Measurements from ENCODE around the gene SORCS1. TPM values are rescaled to one million over a fixed set of nuclear protein-coding genes. Genes with fewer than 3 reads are reported as not detected.

Gene SORCS1
- total RNA-seq, 1 experiment from 2014 or later, result 1.7 TPM

GRCh38 chr10:106547047-106547635 is 617.4 kb downstream of the SORCS1 start:
- no peak overlapping the region for H3K4me3 Mint-ChIP-seq
- H2BK120ac ChIP-seq (ENCODE audit: low read depth, low read length, poor library complexity, severe bottlenecking), result no peak overlapping the region
- H3K4ac ChIP-seq (ENCODE audit: low read depth, low read length), result no peak overlapping the region
- no peak overlapping the region for H4K91ac ChIP-seq (ENCODE audit: insufficient read length, low read depth, low read length)
- no peak overlapping the region for H3K56ac ChIP-seq (ENCODE audit: insufficient read length, low read depth, low read length)
- H3K27me3 Mint-ChIP-seq (ENCODE audit: low read depth), result peaks cover 2% of the 10 kb centered on the region
- H2AK5ac ChIP-seq (ENCODE audit: insufficient read length, low read length), result no peak overlapping the region
- no peak overlapping the region for H3K9ac ChIP-seq (ENCODE audit: extremely low read depth, insufficient read length, low read length)
- H4K20me1 ChIP-seq (ENCODE audit: control insufficient read depth, insufficient read depth, insufficient read length), result no peaks in the 10 kb centered on the region
- no peaks in the 10 kb centered on the region for H3K4me1 ChIP-seq (ENCODE audit: insufficient read depth, low read length)
- no peaks in the 10 kb centered on the region for H3K9me3 ChIP-seq (ENCODE audit: control insufficient read depth, low read depth, low read length)
- no peak overlapping the region for H2BK12ac ChIP-seq (ENCODE audit: insufficient read length, low read depth, low read length)
- no peaks in the 10 kb centered on the region; the same call in 1 of the 2 replicates for H3K27me3 ChIP-seq (ENCODE audit: insufficient read depth, low read length)
- H4K5ac ChIP-seq (ENCODE audit: insufficient read length, low read depth, low read length), result no peak overlapping the region
- H3K36me3 Mint-ChIP-seq (ENCODE audit: insufficient read depth in 1 of 3, low read depth in 3 of 3), result no peaks in the 10 kb centered on the region
- H4K8ac ChIP-seq (replicated peaks; ENCODE audit: insufficient read length, low read depth, low read length), result no peak overlapping the region
- H2AFZ ChIP-seq (ENCODE audit: low read length), result no peak overlapping the region
- H3K79me2 ChIP-seq (ENCODE audit: insufficient read depth, low read length), result no peaks in the 10 kb centered on the region
- H3K23ac ChIP-seq (ENCODE audit: insufficient read length, low read depth, low read length), result no peak overlapping the region
- DNase-seq, result no peak
- no peak overlapping the region for H3K14ac ChIP-seq (ENCODE audit: insufficient read depth, low read length)
- no peak for TF ChIP-seq CTCF (conservative IDR thresholded peaks at IDR 0.05)
- no CpG with 5 or more reads among the region's 7 CpGs for WGBS (ENCODE audit: extremely low coverage, insufficient read length, low lambda C conversion rate)
- no peak overlapping the region for H3K4me2 ChIP-seq (ENCODE audit: insufficient read depth, insufficient read length, low read length)
- H3K9me3 Mint-ChIP-seq, result no peaks in the 10 kb centered on the region
- no peak overlapping the region for H3T11ph ChIP-seq (ENCODE audit: low read length)
- no peak overlapping the region for H2BK15ac ChIP-seq (ENCODE audit: low read depth, low read length)
- H2BK5ac ChIP-seq (ENCODE audit: insufficient read length, low read length), result no peak overlapping the region
- no peak overlapping the region for H3K18ac ChIP-seq (ENCODE audit: insufficient read length, low read depth, low read length)
- no peak overlapping the region for H2BK20ac ChIP-seq (ENCODE audit: low read depth, low read length, poor library complexity, severe bottlenecking)
- H3K23me2 ChIP-seq (ENCODE audit: insufficient read length, low read depth, low read length, poor library complexity, severe bottlenecking), result no peaks in the 10 kb centered on the region
- no peak overlapping the region for H3K27ac Mint-ChIP-seq
- no peaks in the 10 kb centered on the region for H3K79me1 ChIP-seq (ENCODE audit: insufficient read depth, low read depth, low read length, poor library complexity, severe bottlenecking)
- H3K27ac ChIP-seq (ENCODE audit: insufficient read length, low read depth, low read length), result no peak overlapping the region
- H3K4me1 Mint-ChIP-seq, result peaks cover 2 to 3% of the 10 kb centered on the region in 2 experiments

Measured in H9 (cell line).